Transverse colon (tissue), 4 donors: ENCODE data around the gene CDK18. TPM values are rescaled to one million over a fixed set of nuclear protein-coding genes. Genes with fewer than 3 reads are reported as not detected.

Source experiments
- DNase-seq: peaks from one replicate; pipeline ENCODE4 v3.0.0-alpha.2; 2019
- H3K27ac ChIP-seq, 4 donors: fragments of 200-600 bp; sonication (generic); 2 replicates each; pipeline ENCODE4 v1.5.1; 2016 to 2018; ENCODE audit warnings: inconsistent platforms in 4 of 4
- H3K27me3 ChIP-seq: fragments of 200-600 bp; sonication (generic); 2 replicates; pipeline ENCODE4 v1.5.1; 2017; ENCODE audit warnings: inconsistent platforms
- H3K36me3 ChIP-seq, 4 donors: fragments of 200-600 bp; sonication (generic); 2 replicates each; pipeline ENCODE4 v1.5.1; 2017 to 2019; ENCODE audit warnings: inconsistent platforms in 4 of 4
- H3K4me1 ChIP-seq, 4 donors: fragments of 200-600 bp; sonication (generic); 2 replicates each; pipeline ENCODE4 v1.5.1; 2017 to 2020; ENCODE audit warnings: inconsistent platforms in 4 of 4
- H3K4me3 ChIP-seq, 4 donors: fragments of 200-600 bp; sonication (generic); 1 replicate in 1 of 4; 2 replicates in 3 of 4; pipeline versions ENCODE4 v1.5.1 to v1.6.1; 2017 to 2019; ENCODE audit warnings: inconsistent platforms in 4 of 4
- H3K9me3 ChIP-seq, 2 donors: fragments of 200-600 bp; sonication (generic); 2 replicates each; pipeline ENCODE4 v1.5.1; 2017 to 2019; ENCODE audit warnings: inconsistent platforms in 2 of 2
- EP300 ChIP-seq: sonication (generic); formaldehyde crosslinking; IDR thresholded peaks from one replicate; pipeline ENCODE4 v1.6.1; 2017; ENCODE audit warnings: antibody characterized with exemption, low read depth
- POLR2A ChIP-seq: fragments of 450-650 bp; IDR thresholded peaks from one replicate; pipeline ENCODE4 v1.6.1; 2016; ENCODE audit warnings: antibody characterized with exemption, mild to moderate bottlenecking, moderate library complexity
- POLR2AphosphoS5 ChIP-seq, 3 donors: sonication (generic); formaldehyde crosslinking; IDR thresholded peaks; one replicate each; pipeline ENCODE4 v1.6.1; 2016; ENCODE audit warnings: antibody characterized with exemption in 3 of 3
- WGBS, 2 donors: methylation state at CpG; one replicate each; pipeline ENCODE4 v1.1.5; 2018; ENCODE audit warnings: low coverage in 1 of 2; 5-methylcytosine and 5-hydroxymethylcytosine counted together
- in situ Hi-C, 4 donors: fragments of 200-750 bp; cut with MboI; loops; one replicate each; pipeline versions ENCODE4 v1.15.0 to v1.15.1; 2017; ENCODE audit warnings: low sequenced_read_pairs in 3 of 4, low pct_ligation_motif_present in 1 of 4, low pct_unique_long_range_greater_than_20kb in 1 of 4
- intact Hi-C: fragments of 100-400 bp; cut with DNase I; formaldehyde crosslinking; loops from one replicate; pipeline ENCODE4 v1.15.1; 2023; ENCODE audit warnings: low total_unique reads
- total RNA-seq, 4 donors: library from RNA; depleted of rRNA; stranded (reverse); fragments of >200 nt; gene quantifications; one replicate each; pipeline ENCODE4 v1.1.0, GENCODE V29; 2016
- TF ChIP-seq, protein P1 (sequence below), 5 experiments: fragments of 200-600 bp in 3 of 5; fragments of 450-650 bp in 2 of 5; sonication (generic) in 3 of 5; IDR thresholded peaks; 1 replicate in 2 of 5; 2 replicates in 3 of 5; pipeline ENCODE4 v1.5.1; 2016 to 2017; ENCODE audit warnings: antibody characterized with exemption in 5 of 5, inconsistent platforms in 3 of 5, mild to moderate bottlenecking in 2 of 5, moderate library complexity in 1 of 5

Gene CDK18
- total RNA-seq, 4 donors from 2014 or later, result 28.8 to 112 (median 33.5) TPM

DNA sequence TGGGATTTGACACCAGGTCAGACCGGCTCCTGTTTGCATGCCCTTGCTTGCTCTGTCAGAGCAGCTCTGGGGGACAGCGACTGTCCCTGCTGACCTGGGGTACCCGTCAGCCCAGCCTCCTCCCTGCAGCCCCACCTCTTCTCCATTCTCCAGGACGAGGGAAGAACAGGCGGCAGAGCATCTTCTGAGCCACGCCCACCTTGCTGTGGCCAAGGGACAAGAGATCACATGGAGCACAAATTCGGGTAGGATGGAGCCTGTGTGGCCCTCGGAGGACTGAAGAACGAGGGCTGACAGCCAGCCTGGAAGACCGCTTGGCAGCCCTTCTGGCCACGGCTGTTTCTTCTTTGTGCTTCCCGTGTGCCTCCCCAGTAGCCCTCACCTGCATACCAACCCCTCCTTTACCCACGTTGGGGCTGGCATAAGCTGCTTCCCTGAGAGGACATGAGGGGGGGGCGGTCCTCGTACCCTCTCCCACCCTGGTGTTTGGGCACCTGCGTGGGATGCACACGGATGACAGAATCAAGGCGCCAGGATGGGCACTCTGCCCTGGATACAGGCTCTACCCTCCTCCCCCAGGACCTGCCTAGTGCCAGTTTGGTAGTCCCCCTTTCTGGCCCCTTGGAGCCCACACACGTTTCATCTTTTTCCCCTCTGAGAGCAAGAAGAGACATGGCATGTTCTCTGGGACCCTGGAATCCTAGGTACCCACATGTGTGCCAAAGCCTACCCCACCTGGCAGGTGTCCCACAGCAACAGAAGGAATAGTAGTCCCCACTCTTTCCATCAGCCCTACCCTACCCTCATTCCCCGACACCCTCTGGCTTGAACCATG lies 26.9 kb downstream of the CDK18 start:
- Histone ChIP-seq H3K27me3 (no peaks in the 10 kb centered on the region), H3K27ac (no peak overlapping the region), H3K4me3 (no peak overlapping the region), H3K36me3 (no peaks in the 10 kb centered on the region), H3K9me3 (no peaks in the 10 kb centered on the region), H3K4me1 (peaks cover 0 to 6% (median 3%) of the 10 kb centered on the region in 4 donors)
- in situ Hi-C loops, result no loop called here
- DNase-seq, result no peak
- intact Hi-C loops, result no loop called here
- 81% methylated on average over 20 of the region's 20 CpGs; no CpG with 5 or more reads in 1 of the 2 donors for WGBS, 2 donors
- TF ChIP-seq POLR2A, result no peak
- no peak for TF ChIP-seq POLR2AphosphoS5 (IDR thresholded peaks at IDR 0.05)
- TF ChIP-seq, protein P1, sequence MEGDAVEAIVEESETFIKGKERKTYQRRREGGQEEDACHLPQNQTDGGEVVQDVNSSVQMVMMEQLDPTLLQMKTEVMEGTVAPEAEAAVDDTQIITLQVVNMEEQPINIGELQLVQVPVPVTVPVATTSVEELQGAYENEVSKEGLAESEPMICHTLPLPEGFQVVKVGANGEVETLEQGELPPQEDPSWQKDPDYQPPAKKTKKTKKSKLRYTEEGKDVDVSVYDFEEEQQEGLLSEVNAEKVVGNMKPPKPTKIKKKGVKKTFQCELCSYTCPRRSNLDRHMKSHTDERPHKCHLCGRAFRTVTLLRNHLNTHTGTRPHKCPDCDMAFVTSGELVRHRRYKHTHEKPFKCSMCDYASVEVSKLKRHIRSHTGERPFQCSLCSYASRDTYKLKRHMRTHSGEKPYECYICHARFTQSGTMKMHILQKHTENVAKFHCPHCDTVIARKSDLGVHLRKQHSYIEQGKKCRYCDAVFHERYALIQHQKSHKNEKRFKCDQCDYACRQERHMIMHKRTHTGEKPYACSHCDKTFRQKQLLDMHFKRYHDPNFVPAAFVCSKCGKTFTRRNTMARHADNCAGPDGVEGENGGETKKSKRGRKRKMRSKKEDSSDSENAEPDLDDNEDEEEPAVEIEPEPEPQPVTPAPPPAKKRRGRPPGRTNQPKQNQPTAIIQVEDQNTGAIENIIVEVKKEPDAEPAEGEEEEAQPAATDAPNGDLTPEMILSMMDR (IDR thresholded peaks at IDR 0.05), result no peak
- TF ChIP-seq EP300, result no peak

DNA sequence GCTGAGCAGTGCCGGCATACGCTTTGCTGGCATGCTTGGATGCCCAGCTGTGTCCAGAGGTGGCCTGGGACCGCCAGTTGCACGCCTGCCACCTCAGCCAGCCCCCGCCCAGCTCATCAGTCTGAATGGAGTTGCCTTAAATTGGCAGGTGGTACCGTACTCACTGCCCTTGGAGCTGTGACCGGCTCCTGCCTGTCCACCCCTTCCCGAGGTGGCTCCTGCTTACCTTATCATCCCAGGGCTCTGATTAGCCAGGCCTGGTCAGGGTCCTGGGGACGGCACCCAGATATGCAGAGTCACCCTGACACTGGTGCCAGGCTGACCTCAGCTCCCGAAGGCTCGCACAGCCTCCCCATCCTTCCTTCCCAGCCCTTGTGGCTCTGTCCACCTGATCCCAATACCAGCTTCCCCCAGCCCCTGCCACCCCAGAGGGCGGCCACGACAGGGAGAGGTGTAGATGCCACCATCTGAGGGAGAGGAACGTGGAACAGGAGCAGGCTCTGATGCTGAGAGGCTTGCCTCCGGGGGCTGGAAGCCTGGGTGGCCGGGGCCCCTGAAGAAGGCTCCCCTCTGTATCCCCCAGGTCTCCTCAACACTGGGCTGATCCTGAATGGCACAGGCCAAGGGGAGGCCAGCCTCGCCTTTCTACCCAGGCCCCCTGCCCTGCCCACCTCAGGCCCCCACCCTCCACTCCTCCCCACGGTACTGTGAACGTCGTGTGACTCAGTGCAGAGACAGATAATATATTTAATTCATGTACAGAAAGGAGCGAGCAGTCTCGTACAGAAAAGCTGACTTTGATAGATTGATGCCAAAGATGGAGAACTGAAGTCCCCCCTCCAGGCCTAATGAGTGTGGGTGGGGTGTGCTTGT lies 27.8 kb downstream of the CDK18 start:
- Histone ChIP-seq H3K4me1 (peaks cover 0 to 11% (median 6%) of the 10 kb centered on the region in 4 donors), H3K4me3 (no peak overlapping the region), H3K9me3 (no peaks in the 10 kb centered on the region), H3K27ac (no peak overlapping the region), H3K36me3 (no peaks in the 10 kb centered on the region), H3K27me3 (no peaks in the 10 kb centered on the region)
- in situ Hi-C loops, result no loop called here
- WGBS, 2 donors, result 90% methylated on average over 22 of the region's 22 CpGs; no CpG with 5 or more reads in 1 of the 2 donors
- intact Hi-C loops, result no loop called here
- TF ChIP-seq, protein P1 (IDR thresholded peaks at IDR 0.05), result no peak
- no peak for DNase-seq

DNA sequence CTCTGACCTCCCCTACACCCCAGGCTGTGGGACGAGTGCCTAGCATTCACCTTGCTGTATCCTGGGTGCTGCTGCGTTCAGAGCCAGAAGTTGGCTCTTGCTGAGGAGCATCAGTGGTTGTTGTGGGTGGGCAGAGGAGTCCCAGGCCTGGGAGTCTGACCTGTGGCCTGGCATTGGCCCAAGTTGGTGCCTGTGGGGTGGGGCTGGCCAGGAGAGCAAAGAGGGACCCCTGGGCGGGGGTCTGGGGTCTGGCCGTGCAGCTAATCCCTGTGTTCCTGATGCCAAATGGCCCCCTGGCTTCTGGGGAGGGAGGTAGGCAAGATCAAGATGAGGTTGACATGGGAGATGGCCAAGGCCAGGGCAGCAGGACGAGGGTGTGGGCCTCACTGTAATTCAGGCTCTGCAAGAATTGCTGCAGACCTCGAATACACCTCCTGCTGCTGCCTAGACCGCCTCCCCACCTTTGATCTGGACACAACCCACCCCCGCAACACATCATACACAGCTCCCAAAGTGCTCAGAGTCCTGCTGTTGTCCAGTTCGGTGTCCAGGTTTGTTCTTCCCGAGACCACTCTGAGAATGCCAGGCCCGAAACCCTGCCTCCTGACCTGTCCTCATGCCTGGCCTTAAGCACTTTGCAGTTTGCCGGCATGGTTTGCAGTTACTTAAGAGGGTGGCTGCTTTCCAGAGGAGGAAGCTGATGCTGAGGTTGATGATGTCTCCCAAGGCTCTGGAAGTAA lies 28.7 kb downstream of the CDK18 start:
- Histone ChIP-seq H3K9me3 (no peaks in the 10 kb centered on the region), H3K27me3 (no peaks in the 10 kb centered on the region), H3K4me1 (peaks cover 0 to 11% (median 6%) of the 10 kb centered on the region in 4 donors), H3K4me3 (no peak overlapping the region), H3K27ac (no peak overlapping the region), H3K36me3 (no peaks in the 10 kb centered on the region)
- TF ChIP-seq EP300 (no peak), POLR2AphosphoS5 (IDR thresholded peaks at IDR 0.05) (no peak), POLR2A (no peak)
- TF ChIP-seq, protein P1 (IDR thresholded peaks at IDR 0.05), result no peak
- DNase-seq, result no peak
- in situ Hi-C loops, result no loop called here
- WGBS, 2 donors, result 85 to 89% methylated on average over 3 to 12 of the region's 12 CpGs
- intact Hi-C loops, result no loop called here
